IMR-90 (cell line): ENCODE results near the gene SF3A2. TPM values are rescaled to one million over a fixed set of nuclear protein-coding genes. Genes with fewer than 3 reads are reported as not detected.

Experiments
- ATAC-seq: fragments of 200-7000 bp; cut with Tn5 transposase; 2 replicates; pipeline ENCODE4 v1.9.1; 2020; ENCODE audit warnings: low read depth, mild to moderate bottlenecking, moderate library complexity
- BruUV-seq: library from RNA; stranded (reverse); fragments of 400-500 nt; replicated peaks from 2 replicates; lab custom pipeline; 2021; lab: Mats Ljungman, UMichigan
- CTCF ChIA-PET: fragments of 300-600 bp; formaldehyde crosslinking; extraction: SDS; loops from one replicate; lab custom pipeline; 2021; ENCODE audit warnings: antibody characterized with exemption; lab: Yijun Ruan, JAX
- POLR2A ChIA-PET: fragments of 300-600 bp; sonication (Branson Sonifier 250); formaldehyde crosslinking; loops from one replicate; lab custom pipeline; 2022; ENCODE audit warnings: antibody characterized with exemption; ENCODE audit not compliant: unreplicated experiment; lab: Charles Lee
- DNase-seq: peaks from one replicate; pipeline ENCODE4 v3.0.0; 2013
- H2AFZ ChIP-seq: replicated peaks from 2 replicates; pipeline ENCODE3; 2013; ENCODE audit warnings: low read length, mild to moderate bottlenecking; ENCODE audit not compliant: poor library complexity
- H2AK5ac ChIP-seq: 2 replicates; pipeline ENCODE4 v1.6.1; 2013; ENCODE audit warnings: low read depth, low read length, inconsistent platforms
- H2AK9ac ChIP-seq: replicated peaks from 2 replicates; pipeline ENCODE3; 2013; ENCODE audit warnings: mild to moderate bottlenecking, low read depth, low read length, moderate library complexity; ENCODE audit not compliant: poor library complexity
- H2BK120ac ChIP-seq: 2 replicates; pipeline ENCODE4 v1.6.1; 2013; ENCODE audit warnings: low read depth, low read length, inconsistent platforms
- H2BK15ac ChIP-seq: 3 replicates; pipeline ENCODE4 v1.6.1; 2013; ENCODE audit warnings: low read depth, low read length, inconsistent platforms
- H2BK20ac ChIP-seq: 2 replicates; pipeline ENCODE4 v1.6.1; 2013; ENCODE audit warnings: low read depth, mild to moderate bottlenecking, inconsistent platforms, low read length, moderate library complexity
- H2BK5ac ChIP-seq: 2 replicates; pipeline ENCODE4 v1.6.1; 2013; ENCODE audit warnings: mild to moderate bottlenecking, low read depth, low read length, inconsistent platforms; ENCODE audit not compliant: poor library complexity, severe bottlenecking
- H3K14ac ChIP-seq: replicated peaks from 2 replicates; pipeline ENCODE4 v1.6.1; 2013; ENCODE audit warnings: low read depth, low read length, inconsistent platforms
- H3K18ac ChIP-seq: 2 replicates; pipeline ENCODE4 v1.6.1; 2013; ENCODE audit warnings: low read depth, low read length, control low read depth
- H3K23ac ChIP-seq: 2 replicates; pipeline ENCODE4 v1.6.1; 2013; ENCODE audit warnings: low read depth, low read length, inconsistent platforms
- H3K27ac ChIP-seq: 2 replicates; pipeline ENCODE4 v1.5.1; 2013; ENCODE audit warnings: mild to moderate bottlenecking, control low read depth, low read length; ENCODE audit not compliant: insufficient read depth
- H3K27me3 ChIP-seq: 2 replicates; pipeline ENCODE4 v1.6.1; 2013; ENCODE audit warnings: low read length; ENCODE audit not compliant: control insufficient read depth, insufficient read depth
- H3K36me3 ChIP-seq: 2 replicates; pipeline ENCODE4 v1.6.1; 2013; ENCODE audit warnings: low read length, mixed read lengths; ENCODE audit not compliant: control insufficient read depth, insufficient read depth
- H3K4ac ChIP-seq: 2 replicates; pipeline ENCODE4 v1.6.1; 2013; ENCODE audit warnings: low read depth, low read length, inconsistent platforms
- H3K4me1 ChIP-seq: 2 replicates; pipeline ENCODE4 v1.6.1; 2013; ENCODE audit warnings: low read length, mixed read lengths; ENCODE audit not compliant: control insufficient read depth, insufficient read depth
- H3K4me2 ChIP-seq: 2 replicates; pipeline ENCODE4 v1.6.1; 2013; ENCODE audit warnings: low read depth, mild to moderate bottlenecking, control low read depth, low read length, moderate library complexity
- H3K4me3 ChIP-seq: 2 replicates; pipeline ENCODE4 v1.5.1; 2013; ENCODE audit warnings: low read depth, mild to moderate bottlenecking, control low read depth, low read length, moderate library complexity; ENCODE audit not compliant: insufficient read depth
- H3K56ac ChIP-seq: 2 replicates; pipeline ENCODE4 v1.6.1; 2013; ENCODE audit warnings: low read length, inconsistent platforms; ENCODE audit not compliant: insufficient read depth; ENCODE audit errors: extremely low read depth
- H3K79me1 ChIP-seq, 2 experiments: 2 replicates each; pipeline ENCODE4 v1.6.1; 2013; ENCODE audit warnings: low read length in 2 of 2, inconsistent platforms in 1 of 2, low read depth in 1 of 2
- H3K9ac ChIP-seq: 2 replicates; pipeline ENCODE4 v1.6.1; 2013; ENCODE audit warnings: low read depth, low read length, control low read depth
- H3K9me1 ChIP-seq: 2 replicates; pipeline ENCODE4 v1.6.1; 2013; ENCODE audit warnings: low read length, inconsistent platforms; ENCODE audit not compliant: insufficient read depth
- H3K9me3 ChIP-seq: 2 replicates; pipeline ENCODE4 v1.6.1; 2013; ENCODE audit warnings: low read length; ENCODE audit not compliant: control insufficient read depth, insufficient read depth
- H4K20me1 ChIP-seq: 2 replicates; pipeline ENCODE4 v1.6.1; 2013; ENCODE audit warnings: low read length, inconsistent platforms; ENCODE audit not compliant: insufficient read depth
- H4K5ac ChIP-seq: 2 replicates; pipeline ENCODE4 v1.6.1; 2013; ENCODE audit warnings: mild to moderate bottlenecking, low read depth, low read length, control low read depth
- H4K8ac ChIP-seq, 2 experiments: 2 replicates each; pipeline ENCODE4 v1.6.1; 2013; ENCODE audit warnings: low read depth in 2 of 2, low read length in 2 of 2, control low read depth in 1 of 2, inconsistent platforms in 1 of 2
- H4K91ac ChIP-seq: 2 replicates; pipeline ENCODE4 v1.6.1; 2013; ENCODE audit warnings: low read depth, low read length, inconsistent platforms; ENCODE audit not compliant: insufficient read depth
- CHD1 ChIP-seq: IDR thresholded peaks from 2 replicates; pipeline ENCODE4 v1.6.1; 2012; ENCODE audit warnings: low read depth, low read length, improper control_type of control experiment
- MAFK ChIP-seq: IDR thresholded peaks from 2 replicates; pipeline ENCODE4 v1.6.1; 2012; ENCODE audit warnings: low read depth, low read length, improper control_type of control experiment
- whole genome bisulfite sequencing, 2 experiments: methylation state at CpG; one replicate each; pipeline versions ENCODE4 v1.1.5 to v1.1.7; 2013; ENCODE audit warnings: missing lambda C conversion rate in 2 of 2; ENCODE audit not compliant: insufficient read length in 1 of 2; ENCODE audit errors: extremely low coverage in 2 of 2; 5-methylcytosine and 5-hydroxymethylcytosine counted together
- dilution Hi-C: fragments of 300-500 bp; cut with HindIII; formaldehyde crosslinking; loops from one replicate; pipeline ENCODE4 v1.14.3; 2018; ENCODE audit warnings: low sequenced_read_pairs; ENCODE audit not compliant: unreplicated experiment
- in situ Hi-C: fragments of 300-500 bp; cut with MboI; formaldehyde crosslinking; loops from 3 replicates; pipeline ENCODE4 v1.14.3; 2019; ENCODE audit warnings: low sequenced_read_pairs, inconsistent platforms, mixed read lengths
- intact Hi-C: fragments of 100-400 bp; cut with micrococcal nuclease; formaldehyde crosslinking; loops from 2 replicates; pipeline ENCODE4 v1.10.0; 2022
- polyA plus RNA-seq, 3 experiments: library from polyadenylated mRNA; depleted of rRNA; stranded (reverse); fragments of >200 nt; gene quantifications; 2 replicates each; pipeline ENCODE4 v1.2.3, GENCODE V29; 2012; ENCODE audit warnings: low replicate concordance in 1 of 3
- total RNA-seq: library from RNA; depleted of rRNA; stranded (reverse); fragments of >200 nt; gene quantifications from 2 replicates; pipeline ENCODE4 v1.2.3, GENCODE V29; 2012
- TF ChIP-seq, protein P1 (sequence below): fragments of 150-350 bp; IDR thresholded peaks from 2 replicates; pipeline ENCODE4 v1.6.1; 2017; ENCODE audit warnings: mild to moderate bottlenecking, antibody characterized with exemption, low read length, low read depth

The SF3A2 gene
- total and polyA plus RNA-seq, 2 of the 4 experiments (the other 2 are of a cell fraction), result 4.8 to 34.5 TPM

DNA sequence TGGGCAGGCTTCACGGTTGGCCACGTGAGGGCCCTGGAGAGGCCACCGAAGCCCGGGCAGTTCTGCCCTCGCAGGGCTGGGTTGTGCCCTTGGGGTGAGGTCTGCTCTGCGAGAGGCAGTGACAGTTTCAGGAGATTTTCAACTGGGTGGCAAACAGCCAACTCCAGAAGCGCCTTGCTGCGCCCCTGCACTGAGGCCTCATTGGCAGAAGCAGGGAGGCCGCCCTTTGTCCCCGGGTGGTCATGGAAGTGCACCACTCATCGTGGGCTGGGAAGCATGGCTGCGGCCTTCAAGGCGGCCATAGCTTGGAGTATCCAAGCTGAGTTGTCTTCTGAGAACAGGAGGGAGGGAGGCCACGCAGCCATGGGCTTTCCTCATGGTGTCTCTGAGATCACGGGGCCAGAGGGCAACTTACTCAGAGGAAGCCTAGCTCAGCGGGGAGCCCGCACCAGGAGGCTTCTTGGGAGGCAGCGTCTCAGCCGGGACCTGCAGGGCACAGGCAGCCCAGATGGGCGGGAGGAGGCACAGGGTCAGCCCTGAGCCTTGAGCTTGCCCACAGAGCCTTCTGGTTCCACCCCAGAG is 15.3 kb upstream of the SF3A2 start:
- Histone ChIP-seq H3K18ac (no peak overlapping the region), H3K4me3 (no peak overlapping the region), H3K4me2 (no peak overlapping the region), H3K9me3 (no peaks in the 10 kb centered on the region), H3K23ac (no peak overlapping the region), H3K27ac (no peak overlapping the region), H3K9ac (no peak overlapping the region), H2AK5ac (no peak overlapping the region), H3K56ac (no peak overlapping the region), H3K9me1 (no peaks in the 10 kb centered on the region), H3K27me3 (no peaks in the 10 kb centered on the region), H2BK20ac (no peak overlapping the region), H4K5ac (no peak overlapping the region), H2BK5ac (no peak overlapping the region), H3K36me3 (peaks cover 71% of the 10 kb centered on the region), H3K14ac (no peak overlapping the region), H4K91ac (no peak overlapping the region), H2AK9ac (no peak overlapping the region), H3K79me1 (peaks cover 6 to 28% of the 10 kb centered on the region in 2 experiments; a peak in 3 of 4 replicates), H2BK15ac (no peak overlapping the region), H2AFZ (no peak overlapping the region), H3K4me1 (no peaks in the 10 kb centered on the region), H4K8ac (no peak overlapping the region), H4K20me1 (peaks cover 8% of the 10 kb centered on the region; the same call in 1 of the 2 replicates), H2BK120ac (no peak overlapping the region), H3K4ac (no peak overlapping the region)
- ATAC-seq (peak; percentile 24), DNase-seq (peak; percentile 35)
- no peak for TF ChIP-seq CHD1
- no peak for TF ChIP-seq MAFK
- TF ChIP-seq, protein P1, sequence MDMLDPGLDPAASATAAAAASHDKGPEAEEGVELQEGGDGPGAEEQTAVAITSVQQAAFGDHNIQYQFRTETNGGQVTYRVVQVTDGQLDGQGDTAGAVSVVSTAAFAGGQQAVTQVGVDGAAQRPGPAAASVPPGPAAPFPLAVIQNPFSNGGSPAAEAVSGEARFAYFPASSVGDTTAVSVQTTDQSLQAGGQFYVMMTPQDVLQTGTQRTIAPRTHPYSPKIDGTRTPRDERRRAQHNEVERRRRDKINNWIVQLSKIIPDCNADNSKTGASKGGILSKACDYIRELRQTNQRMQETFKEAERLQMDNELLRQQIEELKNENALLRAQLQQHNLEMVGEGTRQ, result no peak
- in situ Hi-C loops, result no loop called here
- intact Hi-C loops, result no loop called here
- 89% methylated on average over 9 of the region's 20 CpGs; no CpG with 5 or more reads in 1 of the 2 experiments for WGBS, 2 experiments
- CTCF ChIA-PET, result no interaction called here
- dilution Hi-C loops, result no loop called here
- BruUV-seq, result no TSS peak
- POLR2A ChIA-PET, result no interaction called here
